ENCODE data around the gene PGAP1. TPM values are rescaled to one million over a fixed set of nuclear protein-coding genes. Genes with fewer than 3 reads are reported as not detected.

Gene PGAP1
- total and polyA plus RNA-seq, 10 of the 15 experiments (the other 5 are each of a cell fraction or from before 2014, with no cell fraction given) = 0.75 to 4.7 (median 3.0) TPM

DNA sequence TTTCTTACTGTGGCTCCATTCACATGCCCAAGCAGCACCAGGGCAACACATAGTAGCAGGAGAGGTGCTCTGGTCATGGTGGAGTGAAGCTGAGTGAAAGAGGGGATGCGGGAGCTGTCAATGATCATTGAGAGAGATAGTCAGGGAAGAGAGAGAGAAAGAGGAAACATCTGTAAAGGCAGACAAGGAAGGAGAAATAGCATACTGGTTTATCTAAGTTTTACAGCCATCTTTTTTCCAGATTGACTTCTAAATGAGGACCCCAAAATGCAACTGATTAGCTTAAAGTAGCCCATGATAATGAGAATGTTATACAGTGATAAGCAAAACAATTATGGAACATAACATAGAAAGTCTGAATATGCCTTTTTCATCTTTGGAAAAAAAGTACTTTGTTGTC lies 117.2 kb downstream of the PGAP1 start, which contains the start of gene C2orf66 (continued):
- no peak for TF ChIP-seq EP300 (IDR thresholded peaks at IDR 0.05; ENCODE audit: borderline replicate concordance in 1 of 2, control insufficient read depth in 1 of 2, low read depth in 2 of 2, low read length in 2 of 2)

DNA sequence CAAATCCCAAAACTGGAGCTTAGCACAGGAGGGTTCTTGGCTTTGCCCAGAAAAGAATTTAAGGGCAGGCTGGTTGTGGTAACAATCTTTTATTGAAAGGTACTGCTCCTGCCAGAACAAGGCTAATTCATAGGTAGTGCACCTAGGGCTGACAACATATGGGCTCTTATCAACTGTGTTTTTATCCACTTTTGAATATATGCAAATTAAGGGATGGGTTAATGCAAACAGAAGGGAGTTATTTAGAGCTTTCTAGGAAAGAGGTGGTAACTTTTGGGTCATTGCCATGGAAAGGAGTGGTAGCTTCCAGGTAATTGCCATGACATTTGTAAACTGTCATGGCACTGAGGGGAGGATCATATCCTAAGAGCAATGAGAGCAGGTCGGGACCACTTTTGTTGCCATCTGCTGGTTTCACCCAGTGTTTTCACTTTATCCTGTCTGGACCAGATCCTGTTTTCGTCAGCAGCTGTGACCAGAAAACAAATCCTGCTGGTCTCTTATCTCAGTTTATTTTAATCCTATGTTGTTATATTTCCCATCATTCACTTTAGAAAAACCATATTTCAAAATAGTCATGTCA lies 118.3 kb downstream of the PGAP1 start:
- Histone ChIP-seq H3K27ac (ENCODE audit: control insufficient read depth, insufficient read depth) (no peak overlapping the region), H3K9ac (ENCODE audit: control insufficient read depth, insufficient read depth, low read length) (no peak overlapping the region), H3K79me2 (ENCODE audit: control insufficient read depth, insufficient read depth, low read length) (no peaks in the 10 kb centered on the region), H2AFZ (ENCODE audit: control insufficient read depth, low read depth, low read length) (no peak overlapping the region), H3K9me3 (replicated peaks; ENCODE audit: control insufficient read depth, insufficient read depth, low read length) (no peaks in the 10 kb centered on the region), H3K36me3 (ENCODE audit: control insufficient read depth in 2 of 2, insufficient read depth in 2 of 2, low read length in 1 of 2) (no peaks in the 10 kb centered on the region), H3K4me1 (ENCODE audit: control insufficient read depth, insufficient read depth, low read length) (no peaks in the 10 kb centered on the region), H3K4me3 (no peak overlapping the region), H3K4me2 (ENCODE audit: control insufficient read depth, insufficient read depth) (no peak overlapping the region), H4K20me1 (ENCODE audit: control insufficient read depth, insufficient read depth) (no peaks in the 10 kb centered on the region), H3K27me3 (replicated peaks in 1 of 2; ENCODE audit: control insufficient read depth in 2 of 2, insufficient read depth in 2 of 2, low read length in 1 of 2) (no peaks in the 10 kb centered on the region; a peak in 1 of 4 replicates)
- in situ Hi-C loops (cut with MboI) (no loop called here), intact Hi-C loops (cut with micrococcal nuclease; ENCODE audit: unreplicated experiment) (no loop called here)
- TF ChIP-seq NFXL1 (IDR thresholded peaks at IDR 0.05; ENCODE audit: borderline replicate concordance) (no peak), RFX5 (IDR thresholded peaks at IDR 0.05; ENCODE audit: low read depth, low read length) (no peak), HCFC1 (IDR thresholded peaks at IDR 0.05; ENCODE audit: low read length) (no peak), MYC (IDR thresholded peaks at IDR 0.05; ENCODE audit: insufficient read depth, insufficient read length, insufficient replicate concordance, low read length, severe bottlenecking) (no peak), MEF2A (IDR thresholded peaks at IDR 0.05; ENCODE audit: insufficient read depth, low read depth, low read length) (no peak), EZH2 (IDR thresholded peaks at IDR 0.05; ENCODE audit: borderline replicate concordance, control insufficient read depth, low read depth, low read length) (no peak), ZNF622 (IDR thresholded peaks at IDR 0.05) (no peak), TAF1 (IDR thresholded peaks at IDR 0.05; ENCODE audit: borderline replicate concordance, low read depth, low read length) (no peak), CREM (IDR thresholded peaks at IDR 0.05; ENCODE audit: low read depth) (no peak)
- ChIA-PET POLR2A (no interaction called here), SMC1A (ENCODE audit: uncharacterized antibody, unreplicated experiment) (interaction anchor here (0.6 kb wide), 1 partner anchor 9 kb away, joined by 3 read pairs; the partner anchor contains the start of gene GTF3C3), RAD21 (ENCODE audit: unreplicated experiment) (no interaction called here), CTCF (no interaction called here)
- WGBS (ENCODE audit: insufficient coverage, insufficient replicate concordance, low lambda C conversion rate, missing lambda C conversion rate) = 21% methylated on average over 2 of the region's 2 CpGs
- no TSS peak for BruUV-seq (replicated peaks)
- no peak for FAIRE-seq
- DNase-seq (ENCODE audit: low read depth, low spot score) = no peak
- peak; percentile 36; the same call in 1 of the 3 replicates for ATAC-seq

Data from GM12878 (cell line).